HCT116 (cell line): ENCODE data around the gene MUTYH. TPM values are rescaled to one million over a fixed set of nuclear protein-coding genes. Genes with fewer than 3 reads are reported as not detected.

Experiments
- ATAC-seq: fragments of 200-7000 bp; cut with Tn5 transposase; 2 replicates; pipeline ENCODE4 v1.9.1; 2020; ENCODE audit warnings: mild to moderate bottlenecking, moderate library complexity
- BruUV-seq: library from RNA; stranded (reverse); fragments of 400-500 nt; replicated peaks from 2 replicates; lab custom pipeline; 2021; lab: Mats Ljungman, UMichigan
- CTCF ChIA-PET: fragments of 300-600 bp; sonication (Branson Sonifier 250); formaldehyde crosslinking; loops from one replicate; lab custom pipeline; 2021; ENCODE audit warnings: antibody characterized with exemption; lab: Charles Lee
- POLR2A ChIA-PET: fragments of 300-600, 350-600 bp; sonication (Branson Sonifier 250); formaldehyde crosslinking; loops from one replicate; lab custom pipeline; 2021; ENCODE audit warnings: antibody characterized with exemption; lab: Charles Lee
- RAD21 ChIA-PET, 2 experiments: fragments of 300-600 bp; sonication (Branson Sonifier 250); formaldehyde crosslinking; loops; one replicate each; lab custom pipeline; 2023; ENCODE audit warnings: low total read pairs in 2 of 2; ENCODE audit not compliant: uncharacterized antibody in 2 of 2, unreplicated experiment in 2 of 2, low non-redundant PET in 1 of 2; lab: Charles Lee
- DNase-seq: peaks from one replicate; pipeline ENCODE4 v3.0.0-alpha.2; 2010; ENCODE audit warnings: low read depth, low spot score
- H2AFZ ChIP-seq: fragments of 200-600 bp; shearing (Covaris generic), sonication (generic); 2 replicates; pipeline ENCODE4 v1.6.1; 2017; ENCODE audit warnings: low read depth, mixed run types, mixed read lengths, antibody characterized with exemption, low read length; ENCODE audit not compliant: poor library complexity, severe bottlenecking
- H3K27ac ChIP-seq: 2 replicates; pipeline ENCODE4 v1.5.1; 2012; ENCODE audit warnings: low read depth, low read length
- H3K27me3 ChIP-seq: fragments of 200-600 bp; sonication (generic); 2 replicates; pipeline ENCODE4 v1.6.1; 2016; ENCODE audit warnings: mixed run types, low read length, mixed read lengths; ENCODE audit not compliant: insufficient read depth
- H3K36me3 ChIP-seq, 2 experiments: fragments of 200-500 bp in 1 of 2; fragments of 200-600 bp in 1 of 2; sonication (Bioruptor generic) in 1 of 2; sonication (generic) in 1 of 2; 2 replicates each; pipeline versions ENCODE4 v1.5.1 to v1.6.1; 2014 to 2016; ENCODE audit warnings: low read length in 2 of 2, inconsistent platforms in 1 of 2, mixed read lengths in 1 of 2, mixed run types in 1 of 2; ENCODE audit not compliant: insufficient read depth in 2 of 2, control insufficient read depth in 1 of 2
- H3K4me1 ChIP-seq, 2 experiments: fragments of 200-600 bp in 1 of 2; sonication (generic) in 1 of 2; 2 replicates each; pipeline versions ENCODE4 v1.5.1 to v1.6.1; 2012 to 2017; ENCODE audit warnings: low read length in 2 of 2, inconsistent platforms in 1 of 2, mild to moderate bottlenecking in 1 of 2, mixed read lengths in 1 of 2, mixed run types in 1 of 2, moderate library complexity in 1 of 2; ENCODE audit not compliant: insufficient read depth in 2 of 2, control insufficient read depth in 1 of 2
- H3K4me2 ChIP-seq: fragments of 200-600 bp; sonication (generic); 2 replicates; pipeline ENCODE4 v1.6.1; 2017; ENCODE audit warnings: mixed run types, low read length, mixed read lengths
- H3K4me3 ChIP-seq, 2 experiments: fragments of 200-600 bp in 1 of 2; sonication (generic) in 1 of 2; replicated peaks in 1 of 2; 2 replicates each; pipeline ENCODE4 v1.5.1; 2011 to 2016; ENCODE audit warnings: low read length in 2 of 2, control low read depth in 1 of 2, low read depth in 1 of 2, mild to moderate bottlenecking in 1 of 2, mixed read lengths in 1 of 2, mixed run types in 1 of 2
- H3K79me2 ChIP-seq: fragments of 200-600 bp; sonication (generic); 2 replicates; pipeline ENCODE4 v1.6.1; 2017; ENCODE audit warnings: mild to moderate bottlenecking, mixed run types, low read length, moderate library complexity, mixed read lengths; ENCODE audit not compliant: insufficient read depth
- H3K9ac ChIP-seq: fragments of 200-600 bp; sonication (generic); 2 replicates; pipeline ENCODE4 v1.6.1; 2016; ENCODE audit warnings: low read length, mixed read lengths
- H3K9me2 ChIP-seq: fragments of 200-600 bp; sonication (generic), shearing (Covaris generic); 2 replicates; pipeline ENCODE4 v1.6.1; 2017; ENCODE audit warnings: mixed run types, mild to moderate bottlenecking, moderate library complexity; ENCODE audit not compliant: insufficient read depth
- H3K9me3 ChIP-seq, 2 experiments: fragments of 200-500 bp in 1 of 2; fragments of 200-600 bp in 1 of 2; sonication (Bioruptor generic) in 1 of 2; sonication (generic) in 1 of 2; 2 replicates each; pipeline ENCODE4 v1.6.1; 2014 to 2017; ENCODE audit warnings: low read length in 2 of 2, mixed read lengths in 2 of 2, inconsistent platforms in 1 of 2, low read depth in 1 of 2, mild to moderate bottlenecking in 1 of 2, mixed run types in 1 of 2, moderate library complexity in 1 of 2; ENCODE audit not compliant: control insufficient read depth in 1 of 2, insufficient read depth in 1 of 2
- H4K20me1 ChIP-seq: fragments of 200-600 bp; sonication (generic), shearing (Covaris generic); 2 replicates; pipeline ENCODE4 v1.6.1; 2017; ENCODE audit warnings: mixed run types, mild to moderate bottlenecking, moderate library complexity; ENCODE audit not compliant: insufficient read depth
- EGR1 ChIP-seq: IDR thresholded peaks from 2 replicates; pipeline ENCODE4 v1.6.1; 2012; ENCODE audit warnings: low read depth
- ELF1 ChIP-seq: IDR thresholded peaks from 2 replicates; pipeline ENCODE4 v1.6.1; 2012; ENCODE audit warnings: low read depth, borderline replicate concordance
- EZH2 ChIP-seq: fragments of 200-600 bp; sonication (generic); IDR thresholded peaks from 2 replicates; pipeline ENCODE4 v1.6.1; 2017; ENCODE audit warnings: antibody characterized with exemption, mixed run types
- EZH2phosphoT487 ChIP-seq: fragments of 200-600 bp; IDR thresholded peaks from 2 replicates; pipeline ENCODE4 v1.6.1; 2018; ENCODE audit warnings: antibody characterized with exemption, borderline replicate concordance
- FOSL1 ChIP-seq: IDR thresholded peaks from 2 replicates; pipeline ENCODE4 v1.6.1; 2012; ENCODE audit warnings: low read depth
- JUND ChIP-seq: IDR thresholded peaks from 2 replicates; pipeline ENCODE4 v1.6.1; 2012
- POLR2A ChIP-seq: IDR thresholded peaks from 2 replicates; pipeline ENCODE4 v1.7.0; 2011; ENCODE audit warnings: borderline replicate concordance; ENCODE audit not compliant: insufficient read depth, insufficient read length; ENCODE audit errors: extremely low read depth
- RAD21 ChIP-seq: IDR thresholded peaks from 2 replicates; pipeline ENCODE4 v1.6.1; 2012; ENCODE audit warnings: low read depth, mild to moderate bottlenecking
- SIN3A ChIP-seq: IDR thresholded peaks from 2 replicates; pipeline ENCODE4 v1.6.1; 2012; ENCODE audit warnings: low read depth
- SP1 ChIP-seq: IDR thresholded peaks from 2 replicates; pipeline ENCODE4 v1.6.1; 2012; ENCODE audit warnings: low read depth
- SRF ChIP-seq: IDR thresholded peaks from 2 replicates; pipeline ENCODE4 v1.6.1; 2012; ENCODE audit warnings: low read depth
- TCF7L2 ChIP-seq: IDR thresholded peaks from 2 replicates; pipeline ENCODE4 v1.7.0; 2011; ENCODE audit warnings: borderline replicate concordance, inconsistent platforms; ENCODE audit not compliant: insufficient read depth, insufficient read length; ENCODE audit errors: extremely low read depth
- YY1 ChIP-seq: IDR thresholded peaks from 2 replicates; pipeline ENCODE4 v1.6.1; 2011; ENCODE audit warnings: low read length, low read depth, moderate library complexity, mild to moderate bottlenecking; ENCODE audit not compliant: insufficient replicate concordance; ENCODE audit errors: extremely low read depth
- ZNF274 ChIP-seq: fragments of 200-500 bp; sonication (Bioruptor generic); IDR thresholded peaks from 2 replicates; pipeline ENCODE4 v1.6.1; 2014; ENCODE audit warnings: mild to moderate bottlenecking, low read depth, low read length, inconsistent platforms
- intact Hi-C: fragments of 100-400 bp; cut with micrococcal nuclease; formaldehyde crosslinking; loops from 2 replicates; pipeline ENCODE4 v1.10.0; 2022
- total RNA-seq: library from RNA; stranded (reverse); gene quantifications from one replicate; pipeline ENCODE4 v1.2.1, GENCODE V29; 2021; ENCODE audit not compliant: unreplicated experiment
- TF ChIP-seq, protein P1 (sequence below): IDR thresholded peaks from 2 replicates; pipeline ENCODE4 v1.6.1; 2012; ENCODE audit warnings: low read depth
- TF ChIP-seq, protein P2 (sequence below): IDR thresholded peaks from 2 replicates; pipeline ENCODE4 v1.6.1; 2011; ENCODE audit warnings: mild to moderate bottlenecking, low read length, moderate library complexity; ENCODE audit not compliant: insufficient replicate concordance; ENCODE audit errors: extremely low read depth
- TF ChIP-seq, protein P3 (sequence below), 3 experiments: fragments of 200-600 bp in 1 of 3; sonication (generic) in 1 of 3; IDR thresholded peaks in 2 of 3; conservative IDR thresholded peaks in 1 of 3; 2 replicates each; pipeline ENCODE4 v1.5.1; 2012 to 2017; ENCODE audit warnings: low read depth in 2 of 3, low read length in 2 of 3, antibody characterized with exemption in 1 of 3, borderline replicate concordance in 1 of 3, control low read depth in 1 of 3, mild to moderate bottlenecking in 1 of 3, mixed read lengths in 1 of 3, mixed run types in 1 of 3, moderate library complexity in 1 of 3; ENCODE audit not compliant: insufficient read depth in 1 of 3
- TF ChIP-seq, protein P4 (sequence below): IDR thresholded peaks from 2 replicates; pipeline ENCODE4 v1.6.1; 2012

Gene MUTYH
- total RNA-seq, 1 experiment from 2014 or later, result 44.8 TPM

DNA sequence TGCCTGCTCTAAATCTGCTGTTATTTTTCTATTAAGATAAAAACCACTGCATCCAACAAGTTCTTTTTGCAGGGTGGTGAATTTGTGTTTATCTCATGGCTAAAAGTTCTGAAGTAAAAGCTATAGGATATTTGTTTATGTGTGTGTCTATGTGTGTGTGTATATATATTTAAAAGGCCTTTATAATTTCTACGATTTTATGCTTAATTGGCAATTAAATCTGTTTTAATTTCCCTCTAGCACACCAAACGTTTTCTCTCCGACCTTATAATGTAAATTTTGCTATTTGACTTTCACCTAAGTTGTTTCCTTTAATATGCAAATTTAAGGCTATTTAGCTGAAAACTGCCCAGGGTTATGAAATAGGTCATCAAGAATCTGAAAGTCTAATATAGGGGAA, 33.3 kb downstream of the MUTYH start:
- ChIA-PET RAD21 (no interaction called here), CTCF (interaction anchor here (1.6 kb wide), 1 partner anchor 292 kb away, joined by 5 read pairs; no protein-coding TSS in a partner anchor), POLR2A (no interaction called here)
- TF ChIP-seq ELF1 (no peak), EZH2 (no peak), SIN3A (no peak), EZH2phosphoT487 (no peak), ZNF274 (no peak), TCF7L2 (no peak), YY1 (no peak), POLR2A (no peak), EGR1 (no peak), FOSL1 (no peak), SRF (no peak), JUND (no peak), RAD21 (no peak), SP1 (no peak)
- TF ChIP-seq, protein P1, sequence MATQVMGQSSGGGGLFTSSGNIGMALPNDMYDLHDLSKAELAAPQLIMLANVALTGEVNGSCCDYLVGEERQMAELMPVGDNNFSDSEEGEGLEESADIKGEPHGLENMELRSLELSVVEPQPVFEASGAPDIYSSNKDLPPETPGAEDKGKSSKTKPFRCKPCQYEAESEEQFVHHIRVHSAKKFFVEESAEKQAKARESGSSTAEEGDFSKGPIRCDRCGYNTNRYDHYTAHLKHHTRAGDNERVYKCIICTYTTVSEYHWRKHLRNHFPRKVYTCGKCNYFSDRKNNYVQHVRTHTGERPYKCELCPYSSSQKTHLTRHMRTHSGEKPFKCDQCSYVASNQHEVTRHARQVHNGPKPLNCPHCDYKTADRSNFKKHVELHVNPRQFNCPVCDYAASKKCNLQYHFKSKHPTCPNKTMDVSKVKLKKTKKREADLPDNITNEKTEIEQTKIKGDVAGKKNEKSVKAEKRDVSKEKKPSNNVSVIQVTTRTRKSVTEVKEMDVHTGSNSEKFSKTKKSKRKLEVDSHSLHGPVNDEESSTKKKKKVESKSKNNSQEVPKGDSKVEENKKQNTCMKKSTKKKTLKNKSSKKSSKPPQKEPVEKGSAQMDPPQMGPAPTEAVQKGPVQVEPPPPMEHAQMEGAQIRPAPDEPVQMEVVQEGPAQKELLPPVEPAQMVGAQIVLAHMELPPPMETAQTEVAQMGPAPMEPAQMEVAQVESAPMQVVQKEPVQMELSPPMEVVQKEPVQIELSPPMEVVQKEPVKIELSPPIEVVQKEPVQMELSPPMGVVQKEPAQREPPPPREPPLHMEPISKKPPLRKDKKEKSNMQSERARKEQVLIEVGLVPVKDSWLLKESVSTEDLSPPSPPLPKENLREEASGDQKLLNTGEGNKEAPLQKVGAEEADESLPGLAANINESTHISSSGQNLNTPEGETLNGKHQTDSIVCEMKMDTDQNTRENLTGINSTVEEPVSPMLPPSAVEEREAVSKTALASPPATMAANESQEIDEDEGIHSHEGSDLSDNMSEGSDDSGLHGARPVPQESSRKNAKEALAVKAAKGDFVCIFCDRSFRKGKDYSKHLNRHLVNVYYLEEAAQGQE, result no peak
- TF ChIP-seq, protein P2, sequence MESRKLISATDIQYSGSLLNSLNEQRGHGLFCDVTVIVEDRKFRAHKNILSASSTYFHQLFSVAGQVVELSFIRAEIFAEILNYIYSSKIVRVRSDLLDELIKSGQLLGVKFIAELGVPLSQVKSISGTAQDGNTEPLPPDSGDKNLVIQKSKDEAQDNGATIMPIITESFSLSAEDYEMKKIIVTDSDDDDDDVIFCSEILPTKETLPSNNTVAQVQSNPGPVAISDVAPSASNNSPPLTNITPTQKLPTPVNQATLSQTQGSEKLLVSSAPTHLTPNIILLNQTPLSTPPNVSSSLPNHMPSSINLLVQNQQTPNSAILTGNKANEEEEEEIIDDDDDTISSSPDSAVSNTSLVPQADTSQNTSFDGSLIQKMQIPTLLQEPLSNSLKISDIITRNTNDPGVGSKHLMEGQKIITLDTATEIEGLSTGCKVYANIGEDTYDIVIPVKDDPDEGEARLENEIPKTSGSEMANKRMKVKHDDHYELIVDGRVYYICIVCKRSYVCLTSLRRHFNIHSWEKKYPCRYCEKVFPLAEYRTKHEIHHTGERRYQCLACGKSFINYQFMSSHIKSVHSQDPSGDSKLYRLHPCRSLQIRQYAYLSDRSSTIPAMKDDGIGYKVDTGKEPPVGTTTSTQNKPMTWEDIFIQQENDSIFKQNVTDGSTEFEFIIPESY, result no peak
- TF ChIP-seq, protein P3, sequence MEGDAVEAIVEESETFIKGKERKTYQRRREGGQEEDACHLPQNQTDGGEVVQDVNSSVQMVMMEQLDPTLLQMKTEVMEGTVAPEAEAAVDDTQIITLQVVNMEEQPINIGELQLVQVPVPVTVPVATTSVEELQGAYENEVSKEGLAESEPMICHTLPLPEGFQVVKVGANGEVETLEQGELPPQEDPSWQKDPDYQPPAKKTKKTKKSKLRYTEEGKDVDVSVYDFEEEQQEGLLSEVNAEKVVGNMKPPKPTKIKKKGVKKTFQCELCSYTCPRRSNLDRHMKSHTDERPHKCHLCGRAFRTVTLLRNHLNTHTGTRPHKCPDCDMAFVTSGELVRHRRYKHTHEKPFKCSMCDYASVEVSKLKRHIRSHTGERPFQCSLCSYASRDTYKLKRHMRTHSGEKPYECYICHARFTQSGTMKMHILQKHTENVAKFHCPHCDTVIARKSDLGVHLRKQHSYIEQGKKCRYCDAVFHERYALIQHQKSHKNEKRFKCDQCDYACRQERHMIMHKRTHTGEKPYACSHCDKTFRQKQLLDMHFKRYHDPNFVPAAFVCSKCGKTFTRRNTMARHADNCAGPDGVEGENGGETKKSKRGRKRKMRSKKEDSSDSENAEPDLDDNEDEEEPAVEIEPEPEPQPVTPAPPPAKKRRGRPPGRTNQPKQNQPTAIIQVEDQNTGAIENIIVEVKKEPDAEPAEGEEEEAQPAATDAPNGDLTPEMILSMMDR (IDR thresholded peaks at IDR 0.05 in 2 of 3, conservative IDR thresholded peaks at IDR 0.05 in 1 of 3; ENCODE audit: borderline replicate concordance in 1 of 3, insufficient read depth in 1 of 3, low read depth in 2 of 3, low read length in 2 of 3), result no peak
- TF ChIP-seq, protein P4, sequence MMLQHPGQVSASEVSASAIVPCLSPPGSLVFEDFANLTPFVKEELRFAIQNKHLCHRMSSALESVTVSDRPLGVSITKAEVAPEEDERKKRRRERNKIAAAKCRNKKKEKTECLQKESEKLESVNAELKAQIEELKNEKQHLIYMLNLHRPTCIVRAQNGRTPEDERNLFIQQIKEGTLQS, result no peak
- no peaks in the 10 kb centered on the region for H3K36me3 ChIP-seq
- no peaks in the 10 kb centered on the region for H3K9me2 ChIP-seq
- peaks cover 12 to 41% of the 10 kb centered on the region in 2 experiments for H3K4me1 ChIP-seq
- no peaks in the 10 kb centered on the region for H3K27me3 ChIP-seq
- no peaks in the 10 kb centered on the region for H3K9me3 ChIP-seq
- H3K4me2 ChIP-seq, result peak overlapping the region; percentile 38
- intact Hi-C loops, result no loop called here
- H3K9ac ChIP-seq, result no peak overlapping the region
- peak overlapping the region; percentile 5 for H2AFZ ChIP-seq
- no peaks in the 10 kb centered on the region for H3K79me2 ChIP-seq
- no TSS peak for BruUV-seq
- H3K27ac ChIP-seq, result no peak overlapping the region
- H3K4me3 ChIP-seq, result no peak overlapping the region
- ATAC-seq (no peak), DNase-seq (no peak)
- H4K20me1 ChIP-seq, result no peaks in the 10 kb centered on the region
